Stomach (tissue), 4 donors: ENCODE results near the gene NOD2.

Experiments used
- EP300 ChIP-seq: sonication (generic); formaldehyde crosslinking; IDR thresholded peaks from one replicate; pipeline ENCODE4 v1.6.1; 2017; ENCODE audit warnings: antibody characterized with exemption
- POLR2A ChIP-seq, 4 donors: fragments of 450-650 bp; IDR thresholded peaks; one replicate each; pipeline ENCODE4 v1.6.1; 2016; ENCODE audit warnings: antibody characterized with exemption in 4 of 4, control low read depth in 2 of 4, mild to moderate bottlenecking in 1 of 4, moderate library complexity in 1 of 4
- POLR2AphosphoS5 ChIP-seq, 3 donors: sonication (generic); formaldehyde crosslinking; IDR thresholded peaks; one replicate each; pipeline ENCODE4 v1.6.1; 2016; ENCODE audit warnings: antibody characterized with exemption in 3 of 3
- TF ChIP-seq, protein P1 (sequence below), 7 experiments: fragments of 450-650 bp in 4 of 7; fragments of 200-600 bp in 3 of 7; sonication (generic) in 3 of 7; IDR thresholded peaks; one replicate each; pipeline ENCODE4 v1.5.1; 2016 to 2019; ENCODE audit warnings: antibody characterized with exemption in 7 of 7, control low read depth in 2 of 7, mild to moderate bottlenecking in 1 of 7

DNA sequence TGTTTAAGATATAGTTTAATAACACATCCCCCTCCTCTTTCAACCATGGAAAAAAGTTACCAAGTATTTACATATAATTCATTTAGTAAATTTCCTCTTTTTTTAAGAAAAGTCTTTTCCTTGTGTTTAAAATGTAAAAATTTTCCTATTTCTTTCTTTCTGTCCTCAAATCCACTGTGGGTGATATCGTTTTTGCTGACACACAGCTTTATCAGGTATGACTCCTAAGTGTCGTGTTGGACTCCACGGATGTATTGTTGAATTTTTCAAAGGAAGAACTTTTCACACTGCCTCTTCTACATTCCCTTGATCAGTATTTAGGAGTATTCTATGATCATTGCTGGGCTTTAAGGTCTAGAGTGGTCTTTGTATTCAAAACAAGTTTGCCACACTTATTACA lies 81.6 kb downstream of the NOD2 start:
- TF ChIP-seq EP300 (no peak), POLR2AphosphoS5 (IDR thresholded peaks at IDR 0.05) (no peak), POLR2A (IDR thresholded peaks at IDR 0.05) (no peak)
- TF ChIP-seq, protein P1, sequence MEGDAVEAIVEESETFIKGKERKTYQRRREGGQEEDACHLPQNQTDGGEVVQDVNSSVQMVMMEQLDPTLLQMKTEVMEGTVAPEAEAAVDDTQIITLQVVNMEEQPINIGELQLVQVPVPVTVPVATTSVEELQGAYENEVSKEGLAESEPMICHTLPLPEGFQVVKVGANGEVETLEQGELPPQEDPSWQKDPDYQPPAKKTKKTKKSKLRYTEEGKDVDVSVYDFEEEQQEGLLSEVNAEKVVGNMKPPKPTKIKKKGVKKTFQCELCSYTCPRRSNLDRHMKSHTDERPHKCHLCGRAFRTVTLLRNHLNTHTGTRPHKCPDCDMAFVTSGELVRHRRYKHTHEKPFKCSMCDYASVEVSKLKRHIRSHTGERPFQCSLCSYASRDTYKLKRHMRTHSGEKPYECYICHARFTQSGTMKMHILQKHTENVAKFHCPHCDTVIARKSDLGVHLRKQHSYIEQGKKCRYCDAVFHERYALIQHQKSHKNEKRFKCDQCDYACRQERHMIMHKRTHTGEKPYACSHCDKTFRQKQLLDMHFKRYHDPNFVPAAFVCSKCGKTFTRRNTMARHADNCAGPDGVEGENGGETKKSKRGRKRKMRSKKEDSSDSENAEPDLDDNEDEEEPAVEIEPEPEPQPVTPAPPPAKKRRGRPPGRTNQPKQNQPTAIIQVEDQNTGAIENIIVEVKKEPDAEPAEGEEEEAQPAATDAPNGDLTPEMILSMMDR (IDR thresholded peaks at IDR 0.05), result no peak
